Psoas muscle (tissue), 8 donors: ENCODE results near the gene LDLR. TPM values are rescaled to one million over a fixed set of nuclear protein-coding genes. Genes with fewer than 3 reads are reported as not detected.

ENCODE experiments used
- ATAC-seq, 4 donors: fragments of 200-7000 bp; cut with Tn5 transposase; one replicate each; pipeline ENCODE4 v1.9.1; 2020; ENCODE audit warnings: moderate library complexity in 3 of 4, mild to moderate bottlenecking in 2 of 4
- DNase-seq, 2 donors: peaks; one replicate each; pipeline ENCODE4 v3.0.0-alpha.2; 2020
- H3K27ac ChIP-seq: fragments of 200-600 bp; one replicate; pipeline ENCODE4 v1.8.0; 2022
- H3K27me3 ChIP-seq, 3 donors: fragments of 200-600 bp in 1 of 3; one replicate each; pipeline versions ENCODE4 v1.6.1 to v1.8.0; 2013 to 2022; ENCODE audit warnings: low read length in 2 of 3, mild to moderate bottlenecking in 2 of 3, moderate library complexity in 1 of 3; ENCODE audit not compliant: insufficient read depth in 3 of 3
- H3K36me3 ChIP-seq, 2 donors: fragments of 200-600 bp in 1 of 2; one replicate each; pipeline versions ENCODE4 v1.6.1 to v1.8.0; 2013 to 2022; ENCODE audit warnings: low read depth in 1 of 2, mild to moderate bottlenecking in 1 of 2, moderate library complexity in 1 of 2; ENCODE audit not compliant: insufficient read depth in 1 of 2
- H3K4me1 ChIP-seq: fragments of 200-600 bp; one replicate; pipeline ENCODE4 v1.8.0; 2022
- H3K4me3 ChIP-seq: fragments of 200-600 bp; one replicate; pipeline ENCODE4 v1.8.0; 2022; ENCODE audit warnings: mild to moderate bottlenecking
- H3K9me3 ChIP-seq: fragments of 200-600 bp; one replicate; pipeline ENCODE4 v1.8.0; 2022
- CTCF ChIP-seq: fragments of 200-600 bp; IDR thresholded peaks from one replicate; pipeline ENCODE4 v1.8.0; 2022; ENCODE audit warnings: antibody characterized with exemption
- whole genome bisulfite sequencing, 3 donors: extraction: QIAGEN DNeasy Blood & Tissue Kit; methylation state at CpG; one replicate each; pipeline versions ENCODE4 v1.1.6 to v1.1.7; 2013; 5-methylcytosine and 5-hydroxymethylcytosine counted together
- intact Hi-C, 2 donors: fragments of 100-400 bp; cut with DNase I; formaldehyde crosslinking; loops; one replicate each; pipeline versions ENCODE4 v1.11.0 to v1.14.2; 2022
- polyA plus RNA-seq, 3 donors: library from polyadenylated mRNA; stranded (reverse); fragments of 200-250 nt; gene quantifications; one replicate each; pipeline ENCODE4 v1.2.3, GENCODE V29; 2013
- total RNA-seq, 4 donors: library from RNA; stranded (reverse); fragmentation: NEBNext Ultra II Directional in 2 of 4; extraction: Animal tissue kit (Norgen Biotek cat#: 25700) in 2 of 4; gene quantifications; one replicate each; pipeline versions ENCODE4 v1.2.1 to v1.2.4, GENCODE V29; 2021 to 2023
- donor health status: healthy with polysubstance abuse.
- donor health status: DM: no; HTN: no; CAD: no; lungs with moderate emphysema.
- donor health status: Bipolar disorder and iron deficiency.
- donor health status: healthy.
- donor health status: DM: yes; HTN: yes; CAD: no.
- donor health status: DM: no; HTN: no; CAD: no.
- donor health status: DM: no; HTN: no; CAD: no.
- donor health status: DM: yes; HTN: yes; CAD: no.

The LDLR gene
- total and polyA plus RNA-seq, 7 donors, result 1.7 to 10.1 (median 3.4) TPM

- Histone ChIP-seq H3K9me3 (no peaks in the 10 kb centered on the region), H3K27me3 (no peaks in the 10 kb centered on the region), H3K4me1 (peaks cover 20% of the 10 kb centered on the region), H3K27ac (peak overlapping the region; percentile 72), H3K4me3 (no peak overlapping the region), H3K36me3 (no peaks in the 10 kb centered on the region)
- 52 to 71% (median 58%) methylated on average over 7 of the region's 7 CpGs for WGBS, 3 donors
- ATAC-seq, result no peak
- TF ChIP-seq CTCF, result no peak
- intact Hi-C loops, result no loop called here
- no peak for DNase-seq
Observed at GRCh38 chr19:11151181-11151580, 61.9 kb downstream of the LDLR start.

DNA sequence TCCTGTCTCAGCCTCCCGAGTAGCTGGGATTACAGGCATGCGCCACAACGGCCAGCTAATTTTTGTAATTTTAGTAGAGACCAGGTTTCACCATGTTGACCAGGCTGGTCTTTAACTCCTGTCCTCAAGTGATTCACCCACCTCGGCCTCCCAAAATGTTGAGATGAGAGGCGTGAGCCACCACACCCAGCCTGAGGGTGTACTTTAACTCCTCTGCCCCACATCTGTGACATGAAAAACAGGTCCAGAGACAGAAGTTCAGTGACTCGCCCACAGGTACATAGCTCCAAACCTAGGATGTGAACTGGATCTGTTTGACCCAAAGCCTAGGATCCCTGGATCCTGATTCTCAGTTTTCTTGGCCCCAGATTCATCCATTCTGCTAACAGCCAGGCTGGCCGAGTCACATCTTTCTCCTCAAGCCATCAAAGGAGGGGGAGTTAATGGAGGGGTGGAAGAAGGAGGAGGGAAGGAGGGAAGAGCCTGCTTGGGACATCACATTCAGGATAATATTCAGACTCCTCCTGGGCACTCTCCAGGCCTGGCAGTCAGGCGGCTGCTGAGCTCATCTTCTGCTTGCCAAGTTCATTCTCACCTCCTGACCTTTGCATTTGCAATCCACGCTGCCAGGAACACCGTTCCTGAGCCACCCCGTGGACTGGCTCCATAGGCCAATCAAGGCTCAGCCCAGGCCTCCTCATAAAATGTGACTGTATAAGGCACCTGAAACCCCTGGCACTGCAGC is 63.2 kb downstream of the LDLR start:
- ATAC-seq, result peak; percentile 53 to 81 (median 76)
- Histone ChIP-seq H3K27me3 (no peaks in the 10 kb centered on the region), H3K4me3 (no peak overlapping the region), H3K4me1 (peaks cover 23% of the 10 kb centered on the region), H3K27ac (peak overlapping the region; percentile 72), H3K9me3 (no peaks in the 10 kb centered on the region), H3K36me3 (no peaks in the 10 kb centered on the region)
- TF ChIP-seq CTCF, result no peak
- intact Hi-C loops, result no loop called here
- peak; percentile 82 to 90 for DNase-seq
- 43 to 56% (median 51%) methylated on average over 11 of the region's 11 CpGs for WGBS, 3 donors

DNA sequence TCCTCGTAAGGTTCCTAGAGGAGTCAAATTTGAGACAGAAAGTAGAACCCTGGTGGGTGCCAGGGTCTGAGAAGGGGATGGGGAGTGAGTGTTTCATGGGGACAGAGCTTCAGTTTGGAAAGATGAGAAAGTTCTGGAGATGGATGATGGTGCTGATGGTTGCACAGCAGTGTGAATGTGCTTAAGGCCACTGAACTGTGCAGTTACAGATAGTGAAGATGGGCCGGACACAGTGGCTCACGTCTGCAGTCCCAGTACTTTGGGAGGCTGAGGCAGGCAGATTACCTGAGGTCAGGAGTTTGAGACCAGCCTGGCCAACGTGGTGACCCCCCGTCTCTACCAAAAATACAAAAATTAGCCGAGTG is 65.4 kb downstream of the LDLR start:
- DNase-seq (no peak), ATAC-seq (no peak)
- H3K4me3 ChIP-seq, result no peak overlapping the region
- peak overlapping the region; percentile 41 for H3K27ac ChIP-seq
- 38 to 51% (median 42%) methylated on average over 6 of the region's 6 CpGs for WGBS, 3 donors
- H3K4me1 ChIP-seq, result peaks cover 30% of the 10 kb centered on the region
- H3K27me3 ChIP-seq, result no peaks in the 10 kb centered on the region
- no peaks in the 10 kb centered on the region for H3K36me3 ChIP-seq
- no peak for TF ChIP-seq CTCF
- H3K9me3 ChIP-seq, result no peaks in the 10 kb centered on the region
- intact Hi-C loops, result no loop called here

GRCh38 chr19:11155373-11156120 is 66.3 kb downstream of the LDLR start, which contains the start of gene SPC24:
Gene SPC24, minus strand, starts transcription at chr19:11155782. Its CDS starts 6 bp downstream, at chr19:11155776.
- H3K27ac ChIP-seq, result peak within 1 kb of the TSS; percentile 66
- DNase-seq (peak; percentile 93 to 97), ATAC-seq (peak; percentile 86 to 94 (median 91))
- peaks cover 37% of the 10 kb centered on the region for H3K4me1 ChIP-seq
- H3K9me3 ChIP-seq, result peaks cover 2% of the 10 kb centered on the region
- intact Hi-C loops, result no loop called here
- TF ChIP-seq CTCF, result no peak
- peak within 1 kb of the TSS; percentile 69 for H3K4me3 ChIP-seq
- H3K27me3 ChIP-seq, result no peaks in the 10 kb centered on the region
- WGBS, 3 donors, result 1% methylated on average over 44 to 50 of the region's 50 CpGs
- no peaks in the 10 kb centered on the region for H3K36me3 ChIP-seq
